Left hindlimb (tissue), 1 donor: Measurements from ENCODE around the gene TAS2R31.

Source experiments
- DNase-seq: peaks from one replicate; pipeline ENCODE4 v3.0.0-alpha.2; 2018

TAS2R31 gene

DNA sequence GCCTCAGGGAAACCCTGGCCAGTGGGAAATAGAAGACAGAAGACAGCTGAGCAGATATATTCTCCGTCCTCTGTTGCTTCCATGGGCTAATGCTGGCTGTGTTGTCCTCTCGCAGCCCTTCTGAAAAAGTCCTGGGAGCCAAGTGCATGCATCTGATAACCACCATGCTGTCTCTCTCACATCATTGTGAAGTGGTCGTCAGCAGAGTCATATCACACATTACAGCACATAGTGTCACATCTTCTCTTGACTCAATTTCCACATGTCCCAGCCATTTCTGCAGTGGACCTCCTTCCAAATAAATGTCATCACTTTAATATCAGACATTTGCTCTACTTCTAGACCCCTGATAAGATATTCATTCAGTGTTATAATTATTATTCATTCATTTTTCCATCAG lies 36.9 kb downstream of the TAS2R31 start:
- no peak for DNase-seq

GRCh38 chr12:10989107-10989506 lies 42.1 kb downstream of the TAS2R31 start:
- DNase-seq: no peak

- DNase-seq: no peak
Measured at GRCh38 chr12:10986812-10987211, 44.4 kb downstream of the TAS2R31 start, which contains the start of gene TAS2R50. TAS2R50 (minus strand) TSS chr12:10986912; CDS start chr12:10986860, 52 bp downstream.

DNA sequence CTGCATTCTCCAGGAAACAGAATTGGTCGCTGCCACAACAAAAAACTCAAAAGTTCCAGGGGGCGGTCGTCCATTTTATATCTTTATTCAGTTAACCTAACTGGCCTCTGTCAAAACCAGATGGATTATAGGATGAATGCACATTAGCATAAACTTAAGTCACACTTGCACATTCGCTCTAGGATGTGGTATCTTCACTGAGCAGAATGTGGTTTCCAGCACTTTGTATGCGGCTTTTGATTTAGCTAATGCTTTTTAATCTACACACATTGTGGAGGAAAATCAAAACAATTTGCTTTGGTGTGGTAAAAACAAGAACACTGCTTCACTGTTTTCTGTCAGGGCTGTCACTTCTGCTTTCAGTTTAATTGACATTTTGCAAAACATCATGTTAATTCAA lies 49.0 kb downstream of the TAS2R31 start:
- DNase-seq: no peak
